ENCODE measurements around the gene TET2. TPM values are rescaled to one million over a fixed set of nuclear protein-coding genes. Genes with fewer than 3 reads are reported as not detected.

TET2 gene
- total RNA-seq, 1 donor from 2014 or later, result 34.8 TPM

DNA sequence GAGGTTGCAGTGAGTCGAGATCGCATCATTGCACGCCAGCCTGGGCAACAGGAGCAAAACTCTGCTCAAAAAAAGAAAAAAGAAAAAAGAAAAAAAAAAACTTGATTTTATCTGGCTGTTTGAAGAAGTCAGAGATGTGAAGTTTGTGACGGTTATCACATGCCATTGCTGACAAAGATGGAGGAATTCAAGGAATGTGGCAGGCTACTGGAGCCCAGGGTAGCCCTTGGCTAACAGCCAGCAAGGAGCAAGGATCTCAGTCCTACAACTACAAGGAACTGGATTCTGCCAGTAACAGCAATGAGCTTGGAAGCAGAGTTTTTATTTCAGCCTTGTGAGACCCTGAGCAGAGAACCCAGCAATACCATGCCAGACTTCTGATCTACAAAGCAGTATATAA is 24.3 kb upstream of the TET2 start:
- no peak overlapping the region for H3K4me3 Mint-ChIP-seq
- DNase-seq (ENCODE audit: extremely low spot score, unreplicated experiment), result no peak
- no peaks in the 10 kb centered on the region for H3K9me3 Mint-ChIP-seq
- H3K36me3 Mint-ChIP-seq, result no peaks in the 10 kb centered on the region
- peak overlapping the region; percentile 79 for H3K27ac Mint-ChIP-seq
- TF ChIP-seq, protein P1, sequence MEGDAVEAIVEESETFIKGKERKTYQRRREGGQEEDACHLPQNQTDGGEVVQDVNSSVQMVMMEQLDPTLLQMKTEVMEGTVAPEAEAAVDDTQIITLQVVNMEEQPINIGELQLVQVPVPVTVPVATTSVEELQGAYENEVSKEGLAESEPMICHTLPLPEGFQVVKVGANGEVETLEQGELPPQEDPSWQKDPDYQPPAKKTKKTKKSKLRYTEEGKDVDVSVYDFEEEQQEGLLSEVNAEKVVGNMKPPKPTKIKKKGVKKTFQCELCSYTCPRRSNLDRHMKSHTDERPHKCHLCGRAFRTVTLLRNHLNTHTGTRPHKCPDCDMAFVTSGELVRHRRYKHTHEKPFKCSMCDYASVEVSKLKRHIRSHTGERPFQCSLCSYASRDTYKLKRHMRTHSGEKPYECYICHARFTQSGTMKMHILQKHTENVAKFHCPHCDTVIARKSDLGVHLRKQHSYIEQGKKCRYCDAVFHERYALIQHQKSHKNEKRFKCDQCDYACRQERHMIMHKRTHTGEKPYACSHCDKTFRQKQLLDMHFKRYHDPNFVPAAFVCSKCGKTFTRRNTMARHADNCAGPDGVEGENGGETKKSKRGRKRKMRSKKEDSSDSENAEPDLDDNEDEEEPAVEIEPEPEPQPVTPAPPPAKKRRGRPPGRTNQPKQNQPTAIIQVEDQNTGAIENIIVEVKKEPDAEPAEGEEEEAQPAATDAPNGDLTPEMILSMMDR (conservative IDR thresholded peaks at IDR 0.05), result no peak
- H3K27me3 Mint-ChIP-seq, result no peaks in the 10 kb centered on the region
- no peaks in the 10 kb centered on the region for H3K4me1 Mint-ChIP-seq (ENCODE audit: unreplicated experiment)

DNA sequence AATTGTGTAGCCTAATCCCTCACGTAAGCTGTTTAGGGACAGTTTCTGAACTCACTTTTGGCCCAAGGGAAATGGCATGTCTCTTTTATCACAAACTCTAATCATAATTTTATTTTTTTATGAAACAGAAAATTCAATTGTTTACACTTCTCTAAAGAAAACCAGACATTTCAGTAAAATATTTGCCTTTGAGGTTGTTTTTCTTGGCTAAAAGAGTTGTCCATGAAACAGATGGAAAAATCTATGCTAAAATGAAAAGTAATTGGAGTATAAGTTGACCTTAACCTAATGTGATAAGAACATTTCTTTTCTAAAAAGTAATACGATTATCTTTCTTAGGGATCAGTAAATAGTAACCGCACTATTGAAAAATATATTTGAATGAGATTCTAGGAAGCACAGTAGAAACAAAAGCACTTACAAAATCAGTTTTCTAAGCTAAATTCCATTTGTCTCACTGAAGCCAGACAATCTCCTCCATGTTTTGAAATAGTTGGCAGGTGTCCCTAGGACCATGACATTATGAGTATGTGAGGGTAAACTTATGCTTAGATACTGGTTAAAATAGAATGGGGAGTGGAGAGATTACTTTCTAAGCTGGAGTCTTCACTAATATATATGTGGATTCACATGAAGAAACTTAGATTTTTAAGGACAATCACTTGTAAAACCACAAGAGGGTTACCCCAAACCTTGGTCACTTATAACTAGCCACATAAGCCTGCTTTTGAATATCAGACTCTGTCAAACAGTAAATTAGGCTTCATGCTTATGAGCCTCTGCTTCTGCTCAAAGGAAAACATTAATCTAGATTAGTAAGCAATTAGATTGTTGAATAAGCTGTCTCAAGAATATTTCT is 20.1 kb upstream of the TET2 start:
- no peaks in the 10 kb centered on the region for H3K4me1 Mint-ChIP-seq (ENCODE audit: unreplicated experiment)
- H3K27me3 Mint-ChIP-seq, result no peaks in the 10 kb centered on the region
- H3K27ac Mint-ChIP-seq, result no peak overlapping the region
- TF ChIP-seq, protein P1 (conservative IDR thresholded peaks at IDR 0.05), result no peak
- no peak for DNase-seq (ENCODE audit: extremely low spot score, unreplicated experiment)
- no peaks in the 10 kb centered on the region for H3K36me3 Mint-ChIP-seq
- no peak overlapping the region for H3K4me3 Mint-ChIP-seq
- no peaks in the 10 kb centered on the region for H3K9me3 Mint-ChIP-seq

DNA sequence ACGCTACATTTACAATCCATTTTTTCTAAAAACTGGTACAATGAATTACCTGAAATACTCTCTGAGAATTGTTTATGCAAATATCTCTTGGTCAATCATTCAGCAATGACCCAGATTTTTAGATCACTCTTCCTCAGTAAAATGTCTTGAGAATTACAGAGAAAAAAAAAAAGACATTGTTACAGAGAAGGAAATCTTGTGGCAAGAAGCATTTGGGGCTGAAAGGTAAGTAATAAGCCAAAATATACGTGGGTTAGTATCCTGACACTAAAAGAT is 19.6 kb upstream of the TET2 start:
- no peak for DNase-seq (ENCODE audit: extremely low spot score, unreplicated experiment)
- TF ChIP-seq, protein P1 (conservative IDR thresholded peaks at IDR 0.05), result no peak
- no peaks in the 10 kb centered on the region for H3K4me1 Mint-ChIP-seq (ENCODE audit: unreplicated experiment)
- no peaks in the 10 kb centered on the region for H3K36me3 Mint-ChIP-seq
- H3K9me3 Mint-ChIP-seq, result no peaks in the 10 kb centered on the region
- H3K27ac Mint-ChIP-seq, result no peak overlapping the region
- H3K4me3 Mint-ChIP-seq, result no peak overlapping the region
- no peaks in the 10 kb centered on the region for H3K27me3 Mint-ChIP-seq

DNA sequence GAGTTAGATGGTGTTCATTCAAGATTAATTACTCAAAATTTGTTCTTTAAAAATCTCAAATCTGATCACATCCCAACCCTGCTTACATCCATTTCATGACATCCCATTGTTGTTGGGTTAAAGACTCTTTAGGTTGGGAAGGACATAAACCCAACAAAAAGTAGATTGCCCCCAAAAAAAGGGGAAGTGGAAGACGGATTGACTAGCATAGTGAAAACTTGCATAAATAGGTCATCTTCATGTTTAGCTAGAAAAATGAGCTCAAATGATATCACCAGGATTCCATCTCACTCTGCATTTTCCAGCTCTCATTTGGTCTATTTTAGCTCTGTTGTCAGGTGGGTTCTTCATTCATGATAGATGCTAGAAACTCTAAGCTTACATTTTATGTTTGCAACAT is 18.5 kb upstream of the TET2 start:
- Mint-ChIP-seq H3K9me3 (no peaks in the 10 kb centered on the region), H3K4me3 (no peak overlapping the region), H3K27ac (no peak overlapping the region), H3K4me1 (ENCODE audit: unreplicated experiment) (no peaks in the 10 kb centered on the region), H3K27me3 (no peaks in the 10 kb centered on the region), H3K36me3 (no peaks in the 10 kb centered on the region)
- DNase-seq (ENCODE audit: extremely low spot score, unreplicated experiment), result no peak
- TF ChIP-seq, protein P1 (conservative IDR thresholded peaks at IDR 0.05), result no peak

DNA sequence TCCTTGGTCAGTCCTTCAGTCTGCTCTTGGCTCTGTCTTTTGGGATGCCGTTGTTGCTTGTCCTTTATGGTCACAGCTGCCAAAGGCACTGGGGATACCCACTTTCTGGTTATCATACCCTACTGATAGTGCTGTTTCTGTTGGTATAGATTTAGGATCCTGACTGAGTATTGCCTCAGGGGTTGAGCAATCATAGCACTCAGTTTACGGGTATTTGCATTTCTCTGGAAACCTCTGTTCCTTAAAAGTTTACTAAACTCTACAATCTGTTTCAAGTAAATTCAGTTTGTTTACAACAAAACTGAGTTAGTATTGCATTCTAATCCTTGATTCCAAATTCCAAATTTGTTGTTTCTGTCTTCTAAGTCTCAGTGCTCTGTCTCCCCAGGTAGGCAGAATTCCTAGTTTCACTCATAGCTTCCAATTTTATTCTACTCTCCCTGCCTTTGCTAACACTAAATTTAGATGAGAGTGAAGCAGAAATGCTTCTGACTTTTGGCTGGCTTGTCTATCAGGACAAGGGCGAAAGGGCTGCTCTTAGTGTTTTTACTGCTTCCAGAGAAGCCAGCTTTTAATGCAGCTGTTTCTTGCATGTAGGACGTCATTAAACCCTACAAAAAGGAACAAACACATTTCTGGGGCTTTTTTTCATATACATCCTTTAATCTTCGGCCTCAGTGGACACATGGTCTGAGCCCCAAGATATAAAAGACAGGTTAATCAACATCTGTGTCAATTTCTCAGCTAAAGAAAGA is 17.2 kb upstream of the TET2 start:
- Mint-ChIP-seq H3K27ac (no peak overlapping the region), H3K4me1 (ENCODE audit: unreplicated experiment) (no peaks in the 10 kb centered on the region), H3K4me3 (no peak overlapping the region), H3K27me3 (no peaks in the 10 kb centered on the region), H3K36me3 (no peaks in the 10 kb centered on the region), H3K9me3 (no peaks in the 10 kb centered on the region)
- TF ChIP-seq, protein P1 (conservative IDR thresholded peaks at IDR 0.05), result no peak
- DNase-seq (ENCODE audit: extremely low spot score, unreplicated experiment), result no peak
